Neural cell (in vitro differentiated cells): ENCODE results near the gene DNAH3. TPM values are rescaled to one million over a fixed set of nuclear protein-coding genes. Genes with fewer than 3 reads are reported as not detected.

Experiments
- H2AFZ ChIP-seq: fragments of 200-600, 300-800 bp; sonication (generic), shearing (Covaris generic); 2 replicates; pipeline ENCODE4 v1.6.0; 2014; ENCODE audit warnings: low read depth, mild to moderate bottlenecking, antibody characterized with exemption, low read length, moderate library complexity
- H3F3A ChIP-seq: fragments of 200-600 bp; shearing (Covaris generic); 2 replicates; pipeline ENCODE4 v1.6.1; 2016; ENCODE audit warnings: mild to moderate bottlenecking, moderate library complexity, mixed read lengths, antibody characterized with exemption, low read length; ENCODE audit not compliant: insufficient read depth, poor library complexity, severe bottlenecking
- H3K27ac ChIP-seq: fragments of 200-600, 300-800 bp; sonication (generic), shearing (Covaris generic); 2 replicates; pipeline ENCODE4 v1.5.1; 2014; ENCODE audit warnings: mild to moderate bottlenecking, low read length, moderate library complexity
- H3K27me3 ChIP-seq: fragments of 300-800, 200-600 bp; sonication (generic), shearing (Covaris generic); 2 replicates; pipeline ENCODE4 v1.6.0; 2014; ENCODE audit warnings: mild to moderate bottlenecking, low read depth, low read length, moderate library complexity; ENCODE audit not compliant: insufficient read depth
- H3K36me3 ChIP-seq: fragments of 300-800, 200-600 bp; sonication (generic), shearing (Covaris generic); 2 replicates; pipeline ENCODE4 v1.5.1; 2014; ENCODE audit warnings: mild to moderate bottlenecking, antibody characterized with exemption, low read length, moderate library complexity; ENCODE audit not compliant: insufficient read depth
- H3K4me2 ChIP-seq: fragments of 300-800, 200-600 bp; sonication (generic), shearing (Covaris generic); 2 replicates; pipeline ENCODE4 v1.6.0; 2014; ENCODE audit warnings: mild to moderate bottlenecking, low read length
- H3K4me3 ChIP-seq: fragments of 300-800, 200-600 bp; sonication (generic), shearing (Covaris generic); 2 replicates; pipeline ENCODE4 v1.5.1; 2014; ENCODE audit warnings: mild to moderate bottlenecking, low read length, moderate library complexity
- H3K79me2 ChIP-seq: fragments of 200-600 bp; shearing (Covaris generic); replicated peaks from 2 replicates; pipeline ENCODE4 v1.6.0; 2014; ENCODE audit warnings: mild to moderate bottlenecking, low read length, moderate library complexity; ENCODE audit not compliant: insufficient read depth
- H3K9ac ChIP-seq: fragments of 300-800, 200-600 bp; sonication (generic), shearing (Covaris generic); 2 replicates; pipeline ENCODE4 v1.6.1; 2016; ENCODE audit warnings: mild to moderate bottlenecking, low read length, mixed read lengths
- H3K9me2 ChIP-seq: fragments of 200-600 bp; shearing (Covaris generic); 2 replicates; pipeline ENCODE4 v1.6.1; 2016; ENCODE audit warnings: mild to moderate bottlenecking, low read length, mixed read lengths; ENCODE audit not compliant: insufficient read depth
- H3K9me3 ChIP-seq: fragments of 200-600, 300-800 bp; sonication (generic), shearing (Covaris generic); 2 replicates; pipeline ENCODE4 v1.6.1; 2016; ENCODE audit warnings: mild to moderate bottlenecking, mixed run types, low read length, moderate library complexity, mixed read lengths
- H4K20me1 ChIP-seq: fragments of 200-600 bp; shearing (Covaris generic); 2 replicates; pipeline ENCODE4 v1.6.1; 2016; ENCODE audit warnings: mild to moderate bottlenecking, mixed run types; ENCODE audit not compliant: insufficient read depth
- CTCF ChIP-seq: fragments of 450-650 bp; IDR thresholded peaks from 2 replicates; pipeline ENCODE4 v1.5.1; 2014; ENCODE audit warnings: antibody characterized with exemption, mild to moderate bottlenecking, moderate library complexity; ENCODE audit not compliant: poor library complexity, severe bottlenecking
- EP300 ChIP-seq: fragments of 450-650 bp; conservative IDR thresholded peaks from 2 replicates; pipeline ENCODE4 v1.6.1; 2014; ENCODE audit warnings: antibody characterized with exemption, mild to moderate bottlenecking, moderate library complexity; ENCODE audit not compliant: poor library complexity, severe bottlenecking
- EZH2 ChIP-seq: fragments of 200-600, 300-800 bp; shearing (Covaris generic), sonication (generic); IDR thresholded peaks from 2 replicates; pipeline ENCODE4 v1.6.1; 2014; ENCODE audit warnings: antibody characterized with exemption, low read length, borderline replicate concordance, mild to moderate bottlenecking; ENCODE audit not compliant: insufficient read depth, poor library complexity, severe bottlenecking
- MXI1 ChIP-seq: fragments of 450-650 bp; conservative IDR thresholded peaks from 2 replicates; pipeline ENCODE4 v1.6.1; 2014; ENCODE audit warnings: antibody characterized with exemption, mild to moderate bottlenecking; ENCODE audit not compliant: poor library complexity, severe bottlenecking
- POLR2AphosphoS5 ChIP-seq: IDR thresholded peaks from 2 replicates; pipeline ENCODE4 v1.6.1; 2012
- RAD21 ChIP-seq: fragments of 450-650 bp; conservative IDR thresholded peaks from 2 replicates; pipeline ENCODE4 v1.6.1; 2014; ENCODE audit warnings: antibody characterized with exemption, mild to moderate bottlenecking, moderate library complexity
- REST ChIP-seq: IDR thresholded peaks from 2 replicates; pipeline ENCODE4 v1.6.1; 2012; ENCODE audit warnings: borderline replicate concordance
- SMC3 ChIP-seq: fragments of 450-650 bp; conservative IDR thresholded peaks from 2 replicates; pipeline ENCODE4 v1.6.1; 2014; ENCODE audit warnings: antibody characterized with exemption, mild to moderate bottlenecking, moderate library complexity; ENCODE audit not compliant: poor library complexity
- TAF1 ChIP-seq: IDR thresholded peaks from 2 replicates; pipeline ENCODE4 v1.6.1; 2012; ENCODE audit warnings: low read depth
- polyA plus RNA-seq: library from polyadenylated mRNA; depleted of rRNA; stranded (reverse); fragments of >200 nt; gene quantifications from 2 replicates; pipeline ENCODE4 v1.2.3, GENCODE V29; 2014

Gene DNAH3
- polyA plus RNA-seq, 1 donor from 2014 or later, result 0.06 TPM

- H3K79me2 ChIP-seq, result no peaks in the 10 kb centered on the region
- no peaks in the 10 kb centered on the region for H3F3A ChIP-seq
- H3K9ac ChIP-seq, result no peak overlapping the region
- H3K27ac ChIP-seq, result no peak overlapping the region
- no peaks in the 10 kb centered on the region for H3K27me3 ChIP-seq
- no peak overlapping the region for H2AFZ ChIP-seq
- no peak overlapping the region for H3K4me3 ChIP-seq
- H4K20me1 ChIP-seq, result no peaks in the 10 kb centered on the region
- H3K36me3 ChIP-seq, result no peaks in the 10 kb centered on the region
- no peak overlapping the region for H3K4me2 ChIP-seq
- H3K9me2 ChIP-seq, result no peaks in the 10 kb centered on the region
- no peaks in the 10 kb centered on the region for H3K9me3 ChIP-seq
- TF ChIP-seq CTCF, result no peak
Observed at GRCh38 chr16:20957153-20957552, 193.5 kb downstream of the DNAH3 start.

- H3K4me3 ChIP-seq, result no peak overlapping the region
- no peaks in the 10 kb centered on the region for H3K79me2 ChIP-seq
- H3K27me3 ChIP-seq, result no peaks in the 10 kb centered on the region
- no peaks in the 10 kb centered on the region for H3F3A ChIP-seq
- TF ChIP-seq REST (no peak), POLR2AphosphoS5 (no peak), CTCF (no peak), MXI1 (no peak), RAD21 (no peak), SMC3 (no peak), TAF1 (no peak), EZH2 (no peak), EP300 (no peak)
- H3K9me3 ChIP-seq, result no peaks in the 10 kb centered on the region
- H3K4me2 ChIP-seq, result no peak overlapping the region
- H3K36me3 ChIP-seq, result no peaks in the 10 kb centered on the region
- H4K20me1 ChIP-seq, result no peaks in the 10 kb centered on the region
- no peak overlapping the region for H2AFZ ChIP-seq
- H3K9me2 ChIP-seq, result no peaks in the 10 kb centered on the region
- no peak overlapping the region for H3K27ac ChIP-seq
- H3K9ac ChIP-seq, result no peak overlapping the region
Observed at GRCh38 chr16:20956319-20956718, 194.3 kb downstream of the DNAH3 start.
